SH-SY5Y (cell line): ENCODE results near the gene PARVB.

Experiments used
- GATA2 ChIP-seq: IDR thresholded peaks from 2 replicates; pipeline ENCODE4 v1.6.1; 2011; ENCODE audit warnings: mild to moderate bottlenecking, low read depth, low read length
- GATA3 ChIP-seq: IDR thresholded peaks from 2 replicates; pipeline ENCODE4 v1.6.1; 2011; ENCODE audit warnings: low read depth, mild to moderate bottlenecking, low read length, moderate library complexity

DNA sequence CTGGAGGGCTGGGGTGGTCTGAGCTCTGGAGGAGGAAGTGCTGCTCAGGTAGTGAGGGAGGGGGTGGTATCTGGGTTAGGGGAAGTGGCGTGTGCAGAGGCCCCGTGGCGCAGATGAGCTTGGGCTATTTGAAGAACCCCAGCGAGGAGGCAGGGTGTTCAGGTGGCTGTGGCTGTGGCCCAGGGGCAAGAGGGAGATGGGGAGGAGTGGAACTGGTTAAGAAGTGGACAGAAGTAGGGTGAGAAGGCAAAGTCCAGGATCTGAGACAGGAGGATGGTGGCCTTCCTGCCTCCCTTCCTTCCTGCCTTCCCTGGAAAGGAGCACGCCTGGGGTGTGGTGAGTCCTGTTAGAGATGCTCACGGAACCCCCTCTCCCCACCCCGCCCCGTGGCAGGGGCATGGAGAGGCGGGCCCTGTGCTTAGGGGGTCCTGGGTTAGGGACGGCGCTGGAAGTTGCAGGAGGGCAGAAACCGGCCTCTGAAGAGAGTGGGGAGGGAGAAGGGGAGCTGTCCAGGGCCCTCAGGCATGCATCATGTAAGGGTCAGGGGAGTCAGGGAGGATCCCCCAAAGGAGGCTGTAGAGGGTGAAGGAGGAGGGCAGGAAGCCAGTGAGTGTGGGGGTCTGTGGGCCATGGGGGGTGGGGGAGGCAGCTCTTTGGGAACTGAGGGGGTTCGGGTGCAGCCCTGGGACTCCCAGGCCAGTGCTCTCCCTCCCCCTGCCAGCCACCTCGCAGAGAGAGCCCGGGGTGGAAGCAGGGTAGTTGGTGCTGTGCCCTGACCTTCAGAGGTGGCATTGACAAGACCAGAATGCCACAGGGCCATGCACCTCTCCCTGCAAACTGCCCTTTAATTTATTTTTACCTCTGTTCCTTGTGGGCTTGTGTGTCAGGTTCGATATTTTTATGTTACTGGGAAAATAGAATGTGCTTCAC lies 92.9 kb downstream of the PARVB start:
- TF ChIP-seq GATA2 (no peak), GATA3 (no peak)
